ENCODE data around the gene HINT3. TPM values are rescaled to one million over a fixed set of nuclear protein-coding genes. Genes with fewer than 3 reads are reported as not detected.

The HINT3 gene
- total and polyA plus RNA-seq, 4 donors, result 15.6 to 37.4 (median 18.1) TPM

GRCh38 chr6:125919618-125920017, 37.0 kb upstream of the HINT3 start:
- WGBS, 2 donors, result 73 to 81% methylated on average over 3 of the region's 3 CpGs
- Histone ChIP-seq H3K4me1 (ENCODE audit: control insufficient read depth in 1 of 2, insufficient read depth in 2 of 2, low read length in 2 of 2) (peaks cover 0 to 3% of the 10 kb centered on the region in 2 donors), H3K27ac (ENCODE audit: low read depth in 1 of 2, low read length in 2 of 2) (no peak overlapping the region), H3K9me3 (ENCODE audit: control insufficient read depth, low read length) (no peaks in the 10 kb centered on the region), H3K27me3 (ENCODE audit: control insufficient read depth in 1 of 2, insufficient read depth in 2 of 2, low read length in 1 of 2) (no peaks in the 10 kb centered on the region), H3K4me3 (ENCODE audit: low read length in 2 of 2) (peak overlapping the region in 1 of 2 donors; percentile 51), H3K36me3 (ENCODE audit: control insufficient read depth in 1 of 2, insufficient read depth in 2 of 2, low read length in 1 of 2) (peaks cover 10 to 11% of the 10 kb centered on the region in 2 donors)
- intact Hi-C loops (cut with DNase I), result loop anchor here in 1 of 2 donors (5.0 kb wide), 1 partner anchor 38 kb away; the partner anchor contains the start of gene HINT3
- DNase-seq (no peak), ATAC-seq (ENCODE audit: low FRiP score) (no peak)

DNA sequence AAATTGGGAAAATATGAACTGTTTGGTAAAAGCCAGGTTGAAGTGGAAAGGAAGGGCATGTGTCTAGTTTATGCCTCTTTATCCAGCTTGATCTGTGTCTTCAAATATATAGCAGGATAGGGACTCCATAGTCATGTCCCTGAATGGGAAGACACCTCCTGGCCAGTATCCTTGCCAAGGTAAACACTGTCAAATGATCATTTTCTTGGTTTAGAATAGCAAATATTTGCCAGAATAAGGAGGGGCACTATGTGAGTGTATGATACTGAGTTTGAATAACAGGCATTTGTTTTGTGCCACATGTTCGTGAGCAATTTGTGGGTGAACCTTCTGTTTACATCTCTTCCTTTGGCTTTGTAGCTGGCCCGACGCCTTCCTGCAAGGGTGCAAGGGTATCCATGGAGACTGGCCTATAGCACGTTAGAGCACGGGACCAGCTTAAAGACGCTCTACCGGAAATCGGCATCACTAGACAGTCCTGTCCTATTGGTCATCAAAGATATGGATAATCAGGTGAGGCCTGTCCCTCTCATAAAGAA, 34.2 kb upstream of the HINT3 start:
- WGBS, 2 donors, result 94 to 97% methylated on average over 8 of the region's 8 CpGs
- intact Hi-C loops (cut with DNase I), result no loop called here
- H3K9me3 ChIP-seq (ENCODE audit: control insufficient read depth, low read length), result no peaks in the 10 kb centered on the region
- ATAC-seq (ENCODE audit: low FRiP score) (no peak), DNase-seq (no peak)
- H3K27me3 ChIP-seq (ENCODE audit: control insufficient read depth in 1 of 2, insufficient read depth in 2 of 2, low read length in 1 of 2), result no peaks in the 10 kb centered on the region
- peaks cover 8 to 10% of the 10 kb centered on the region in 2 donors for H3K36me3 ChIP-seq (ENCODE audit: control insufficient read depth in 1 of 2, insufficient read depth in 2 of 2, low read length in 1 of 2)
- peaks cover 0 to 3% of the 10 kb centered on the region in 2 donors for H3K4me1 ChIP-seq (ENCODE audit: control insufficient read depth in 1 of 2, insufficient read depth in 2 of 2, low read length in 2 of 2)
- H3K4me3 ChIP-seq (ENCODE audit: low read length in 2 of 2), result no peak overlapping the region
- H3K27ac ChIP-seq (ENCODE audit: low read depth in 1 of 2, low read length in 2 of 2), result no peak overlapping the region

- intact Hi-C loops (cut with DNase I), result no loop called here
- H3K36me3 ChIP-seq (ENCODE audit: control insufficient read depth in 1 of 2, insufficient read depth in 2 of 2, low read length in 1 of 2), result peaks cover 9 to 10% of the 10 kb centered on the region in 2 donors
- no peak for ATAC-seq (ENCODE audit: low FRiP score)
Measured at GRCh38 chr6:125923366-125923877, 33.1 kb upstream of the HINT3 start.

GRCh38 chr6:125924169-125924568, 32.4 kb upstream of the HINT3 start:
- Histone ChIP-seq H3K4me3 (ENCODE audit: low read length in 2 of 2) (no peak overlapping the region), H3K9me3 (ENCODE audit: control insufficient read depth, low read length) (no peaks in the 10 kb centered on the region), H3K27ac (ENCODE audit: low read depth in 1 of 2, low read length in 2 of 2) (peak overlapping the region in 1 of 2 donors; percentile 28), H3K4me1 (ENCODE audit: control insufficient read depth in 1 of 2, insufficient read depth in 2 of 2, low read length in 2 of 2) (peaks cover 0 to 2% of the 10 kb centered on the region in 2 donors), H3K27me3 (ENCODE audit: control insufficient read depth in 1 of 2, insufficient read depth in 2 of 2, low read length in 1 of 2) (no peaks in the 10 kb centered on the region), H3K36me3 (ENCODE audit: control insufficient read depth in 1 of 2, insufficient read depth in 2 of 2, low read length in 1 of 2) (peaks cover 11 to 12% of the 10 kb centered on the region in 2 donors)
- intact Hi-C loops (cut with DNase I), result no loop called here
- WGBS, 2 donors, result 70 to 81% methylated on average over 2 of the region's 2 CpGs
- ATAC-seq (ENCODE audit: low FRiP score), result no peak
- DNase-seq, result no peak

More at GRCh38 chr6:125923366-125923877, 33.1 kb upstream of the HINT3 start:
- no peaks in the 10 kb centered on the region for H3K9me3 ChIP-seq (ENCODE audit: control insufficient read depth, low read length)
- DNase-seq, result no peak
- no peak overlapping the region for H3K27ac ChIP-seq (ENCODE audit: low read depth in 1 of 2, low read length in 2 of 2)
- no peaks in the 10 kb centered on the region for H3K27me3 ChIP-seq (ENCODE audit: control insufficient read depth in 1 of 2, insufficient read depth in 2 of 2, low read length in 1 of 2)
- H3K4me3 ChIP-seq (ENCODE audit: low read length in 2 of 2), result no peak overlapping the region
- WGBS, 2 donors, result 60 to 63% methylated on average over 4 of the region's 4 CpGs
- peaks cover 0 to 3% of the 10 kb centered on the region in 2 donors for H3K4me1 ChIP-seq (ENCODE audit: control insufficient read depth in 1 of 2, insufficient read depth in 2 of 2, low read length in 2 of 2)

DNA sequence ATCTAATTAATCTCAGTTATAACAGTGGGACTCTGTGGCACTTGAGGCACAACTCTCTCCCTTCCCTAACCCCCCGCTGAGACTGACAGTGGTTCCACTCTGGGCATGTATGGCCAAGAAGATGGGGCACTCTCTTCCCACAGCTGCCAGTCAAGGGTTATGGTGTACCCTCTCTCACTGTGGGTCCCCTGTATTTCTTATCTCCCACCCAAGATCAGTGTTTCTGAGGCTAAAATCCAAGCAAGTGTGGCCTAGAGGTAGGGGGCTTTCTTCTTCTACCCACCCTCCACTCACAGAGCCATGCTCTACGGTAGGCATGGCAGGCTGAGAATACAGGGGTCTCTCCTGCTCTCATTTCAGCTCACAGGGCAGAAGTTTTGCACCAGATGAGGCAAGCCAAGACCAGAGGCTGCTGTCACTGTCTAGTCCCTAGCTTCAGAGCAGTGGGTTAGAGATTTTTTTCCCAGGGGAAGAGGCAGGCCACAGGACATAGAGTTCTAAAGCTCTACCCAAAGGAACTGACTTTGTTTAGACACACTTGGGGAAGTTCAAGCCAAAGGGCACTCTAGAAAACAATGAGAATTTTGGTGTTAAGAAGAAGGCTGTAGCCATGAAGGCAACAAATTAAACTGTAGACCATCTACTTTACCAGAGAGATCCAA, 31.7 kb upstream of the HINT3 start:
- DNase-seq (no peak), ATAC-seq (ENCODE audit: low FRiP score) (no peak)
- intact Hi-C loops (cut with DNase I), result no loop called here
- Histone ChIP-seq H3K9me3 (ENCODE audit: control insufficient read depth, low read length) (no peaks in the 10 kb centered on the region), H3K4me1 (ENCODE audit: control insufficient read depth in 1 of 2, insufficient read depth in 2 of 2, low read length in 2 of 2) (no peaks in the 10 kb centered on the region), H3K27me3 (ENCODE audit: control insufficient read depth in 1 of 2, insufficient read depth in 2 of 2, low read length in 1 of 2) (no peaks in the 10 kb centered on the region), H3K27ac (ENCODE audit: low read depth in 1 of 2, low read length in 2 of 2) (no peak overlapping the region), H3K4me3 (ENCODE audit: low read length in 2 of 2) (no peak overlapping the region), H3K36me3 (ENCODE audit: control insufficient read depth in 1 of 2, insufficient read depth in 2 of 2, low read length in 1 of 2) (peaks cover 11 to 12% of the 10 kb centered on the region in 2 donors)
- WGBS, 2 donors, result 96 to 100% methylated on average over 2 of the region's 2 CpGs

DNA sequence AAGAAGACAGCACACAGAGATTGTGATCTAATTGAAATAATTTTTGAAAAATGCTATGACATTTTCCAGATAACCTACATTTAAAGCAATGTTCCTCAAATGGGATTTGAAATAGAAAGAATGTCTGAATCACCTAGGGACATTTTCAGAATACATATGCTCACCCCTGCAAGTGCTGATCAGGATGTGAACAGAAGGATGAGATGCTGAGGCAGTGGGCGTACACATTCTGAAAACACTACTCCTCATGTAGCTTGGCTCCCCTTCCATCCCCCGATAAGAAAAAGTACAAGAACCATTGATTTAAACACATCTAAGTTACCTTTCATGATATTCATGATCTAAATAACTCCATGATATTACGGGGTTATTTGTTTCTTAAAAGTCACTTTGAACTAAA, 29.9 kb upstream of the HINT3 start:
- H3K4me1 ChIP-seq (ENCODE audit: control insufficient read depth in 1 of 2, insufficient read depth in 2 of 2, low read length in 2 of 2), result no peaks in the 10 kb centered on the region
- no peak overlapping the region for H3K27ac ChIP-seq (ENCODE audit: low read depth in 1 of 2, low read length in 2 of 2)
- peaks cover 11 to 12% of the 10 kb centered on the region in 2 donors for H3K36me3 ChIP-seq (ENCODE audit: control insufficient read depth in 1 of 2, insufficient read depth in 2 of 2, low read length in 1 of 2)
- ATAC-seq (ENCODE audit: low FRiP score), result no peak
- no peaks in the 10 kb centered on the region for H3K27me3 ChIP-seq (ENCODE audit: control insufficient read depth in 1 of 2, insufficient read depth in 2 of 2, low read length in 1 of 2)
- no peak for DNase-seq
- H3K9me3 ChIP-seq (ENCODE audit: control insufficient read depth, low read length), result no peaks in the 10 kb centered on the region
- 89 to 90% methylated on average over 3 of the region's 3 CpGs for WGBS, 2 donors
- intact Hi-C loops (cut with DNase I), result no loop called here
- H3K4me3 ChIP-seq (ENCODE audit: low read length in 2 of 2), result no peak overlapping the region

DNA sequence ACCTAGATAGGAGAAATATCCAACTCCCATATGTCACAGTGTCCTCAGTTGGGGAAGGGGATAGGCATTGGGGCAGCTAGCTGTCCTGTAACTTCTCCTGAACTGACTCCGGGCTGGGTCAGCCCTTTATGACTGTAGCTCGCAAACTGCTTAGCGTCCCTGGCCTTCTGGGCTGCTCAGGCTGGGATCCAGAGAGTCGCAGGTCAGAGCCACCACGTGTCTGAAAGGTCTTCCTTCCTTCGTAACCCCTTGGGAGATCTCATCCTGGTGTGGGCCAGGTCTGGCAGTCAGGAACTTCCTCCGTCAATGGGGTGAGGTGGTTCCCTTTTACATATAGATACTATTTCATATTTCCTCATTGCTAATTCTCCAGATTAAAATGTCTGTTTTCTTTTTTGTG, 28.8 kb upstream of the HINT3 start:
- H3K36me3 ChIP-seq (ENCODE audit: control insufficient read depth in 1 of 2, insufficient read depth in 2 of 2, low read length in 1 of 2), result peaks cover 5 to 11% of the 10 kb centered on the region in 2 donors
- H3K9me3 ChIP-seq (ENCODE audit: control insufficient read depth, low read length), result no peaks in the 10 kb centered on the region
- ATAC-seq (ENCODE audit: low FRiP score), result no peak
- intact Hi-C loops (cut with DNase I), result no loop called here
- H3K27ac ChIP-seq (ENCODE audit: low read depth in 1 of 2, low read length in 2 of 2), result no peak overlapping the region
- H3K27me3 ChIP-seq (ENCODE audit: control insufficient read depth in 1 of 2, insufficient read depth in 2 of 2, low read length in 1 of 2), result no peaks in the 10 kb centered on the region
- no peak overlapping the region for H3K4me3 ChIP-seq (ENCODE audit: low read length in 2 of 2)
- no peak for DNase-seq
- no peaks in the 10 kb centered on the region for H3K4me1 ChIP-seq (ENCODE audit: control insufficient read depth in 1 of 2, insufficient read depth in 2 of 2, low read length in 2 of 2)
- 71 to 77% methylated on average over 7 of the region's 7 CpGs for WGBS, 2 donors

DNA sequence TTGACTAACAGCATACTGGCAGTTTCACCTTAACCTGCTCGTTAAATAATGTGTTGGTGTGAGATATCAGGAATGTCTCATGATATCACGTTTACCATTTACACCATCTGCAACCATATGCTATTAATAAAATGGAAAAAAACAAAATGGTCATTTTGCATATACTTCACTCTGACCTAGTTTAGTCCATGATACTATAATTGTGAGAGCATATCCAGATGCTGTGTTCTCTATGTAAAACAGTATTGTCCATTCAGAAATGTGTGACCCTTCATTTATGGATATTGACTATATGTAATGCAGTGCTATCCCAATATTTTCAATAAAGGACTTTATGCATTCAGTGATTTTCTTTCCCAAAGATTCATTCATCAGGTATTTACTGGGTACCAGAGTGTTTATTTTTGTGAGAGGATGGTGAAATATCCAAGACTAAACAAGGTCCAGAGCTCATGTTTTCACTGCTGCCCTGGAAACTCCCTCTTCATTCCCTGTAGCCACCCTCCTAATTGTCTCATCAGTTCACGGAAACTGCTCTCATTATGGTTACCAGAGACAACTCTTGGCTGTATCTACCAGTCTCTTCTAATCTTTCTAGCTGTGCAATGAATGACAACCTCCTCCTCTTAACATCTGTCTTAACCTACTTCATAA, 25.7 kb upstream of the HINT3 start:
- ATAC-seq (ENCODE audit: low FRiP score) (no peak), DNase-seq (no peak)
- Histone ChIP-seq H3K4me3 (ENCODE audit: low read length in 2 of 2) (no peak overlapping the region), H3K9me3 (ENCODE audit: control insufficient read depth, low read length) (no peaks in the 10 kb centered on the region), H3K4me1 (ENCODE audit: control insufficient read depth in 1 of 2, insufficient read depth in 2 of 2, low read length in 2 of 2) (no peaks in the 10 kb centered on the region), H3K36me3 (ENCODE audit: control insufficient read depth in 1 of 2, insufficient read depth in 2 of 2, low read length in 1 of 2) (peaks cover 2 to 4% of the 10 kb centered on the region in 2 donors), H3K27ac (ENCODE audit: low read depth in 1 of 2, low read length in 2 of 2) (no peak overlapping the region), H3K27me3 (ENCODE audit: control insufficient read depth in 1 of 2, insufficient read depth in 2 of 2, low read length in 1 of 2) (no peaks in the 10 kb centered on the region)
- intact Hi-C loops (cut with DNase I), result no loop called here
- 91 to 93% methylated on average over 3 of the region's 3 CpGs for WGBS, 2 donors

Measured in aorta (tissue), 5 donors.